Measurements from ENCODE around the gene PTPRD.

DNA sequence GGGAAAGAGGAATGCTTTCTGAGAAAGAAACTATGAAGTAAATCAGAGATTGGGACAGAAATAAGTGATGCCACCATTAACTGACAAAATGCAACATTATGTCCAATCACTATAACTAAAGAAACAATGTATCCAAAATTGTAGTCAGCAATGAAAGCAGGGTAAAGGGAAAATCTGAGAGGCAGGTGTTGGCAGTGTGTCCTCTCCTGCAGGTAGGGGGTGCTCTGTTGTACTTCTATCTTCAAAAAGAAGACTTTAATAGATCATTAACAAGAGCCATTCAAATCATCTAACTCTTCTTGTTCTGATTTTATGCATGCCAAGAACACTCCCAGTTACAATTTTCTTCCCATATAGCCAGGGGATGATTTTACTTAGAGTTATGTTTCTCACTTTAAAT lies 1275.7 kb downstream of the PTPRD start:
- TF ChIP-seq POLR2A (IDR thresholded peaks at IDR 0.05) = no peak
- TF ChIP-seq, protein P1, sequence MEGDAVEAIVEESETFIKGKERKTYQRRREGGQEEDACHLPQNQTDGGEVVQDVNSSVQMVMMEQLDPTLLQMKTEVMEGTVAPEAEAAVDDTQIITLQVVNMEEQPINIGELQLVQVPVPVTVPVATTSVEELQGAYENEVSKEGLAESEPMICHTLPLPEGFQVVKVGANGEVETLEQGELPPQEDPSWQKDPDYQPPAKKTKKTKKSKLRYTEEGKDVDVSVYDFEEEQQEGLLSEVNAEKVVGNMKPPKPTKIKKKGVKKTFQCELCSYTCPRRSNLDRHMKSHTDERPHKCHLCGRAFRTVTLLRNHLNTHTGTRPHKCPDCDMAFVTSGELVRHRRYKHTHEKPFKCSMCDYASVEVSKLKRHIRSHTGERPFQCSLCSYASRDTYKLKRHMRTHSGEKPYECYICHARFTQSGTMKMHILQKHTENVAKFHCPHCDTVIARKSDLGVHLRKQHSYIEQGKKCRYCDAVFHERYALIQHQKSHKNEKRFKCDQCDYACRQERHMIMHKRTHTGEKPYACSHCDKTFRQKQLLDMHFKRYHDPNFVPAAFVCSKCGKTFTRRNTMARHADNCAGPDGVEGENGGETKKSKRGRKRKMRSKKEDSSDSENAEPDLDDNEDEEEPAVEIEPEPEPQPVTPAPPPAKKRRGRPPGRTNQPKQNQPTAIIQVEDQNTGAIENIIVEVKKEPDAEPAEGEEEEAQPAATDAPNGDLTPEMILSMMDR (IDR thresholded peaks at IDR 0.05) = no peak

Measured in thyroid gland (tissue), 4 donors.